Measurements from ENCODE around the gene CDKAL1. TPM values are rescaled to one million over a fixed set of nuclear protein-coding genes. Genes with fewer than 3 reads are reported as not detected.

The CDKAL1 gene
- total RNA-seq, 6 experiments from 2014 or later: 9.2 to 14.3 (median 11.9) TPM

- Mint-ChIP-seq H3K4me3 (no peak overlapping the region), H3K27ac (no peak overlapping the region), H3K36me3 (ENCODE audit: low read depth) (no peaks in the 10 kb centered on the region), H3K9me3 (no peaks in the 10 kb centered on the region), H3K27me3 (ENCODE audit: insufficient read depth) (no peaks in the 10 kb centered on the region), H3K4me1 (ENCODE audit: low read depth) (peaks cover 16% of the 10 kb centered on the region)
- DNase-seq: no peak
- TF ChIP-seq CTCF (IDR thresholded peaks at IDR 0.05): no peak
Observed at GRCh38 chr6:20846602-20847028, 312.4 kb downstream of the CDKAL1 start.

- Mint-ChIP-seq H3K4me1 (ENCODE audit: low read depth) (peaks cover 16% of the 10 kb centered on the region), H3K4me3 (no peak overlapping the region), H3K27ac (no peak overlapping the region), H3K9me3 (no peaks in the 10 kb centered on the region), H3K36me3 (ENCODE audit: low read depth) (no peaks in the 10 kb centered on the region), H3K27me3 (ENCODE audit: insufficient read depth) (no peaks in the 10 kb centered on the region)
- no peak for TF ChIP-seq CTCF (IDR thresholded peaks at IDR 0.05)
- no peak for DNase-seq
Observed at GRCh38 chr6:20847904-20848303, 313.6 kb downstream of the CDKAL1 start.

DNA sequence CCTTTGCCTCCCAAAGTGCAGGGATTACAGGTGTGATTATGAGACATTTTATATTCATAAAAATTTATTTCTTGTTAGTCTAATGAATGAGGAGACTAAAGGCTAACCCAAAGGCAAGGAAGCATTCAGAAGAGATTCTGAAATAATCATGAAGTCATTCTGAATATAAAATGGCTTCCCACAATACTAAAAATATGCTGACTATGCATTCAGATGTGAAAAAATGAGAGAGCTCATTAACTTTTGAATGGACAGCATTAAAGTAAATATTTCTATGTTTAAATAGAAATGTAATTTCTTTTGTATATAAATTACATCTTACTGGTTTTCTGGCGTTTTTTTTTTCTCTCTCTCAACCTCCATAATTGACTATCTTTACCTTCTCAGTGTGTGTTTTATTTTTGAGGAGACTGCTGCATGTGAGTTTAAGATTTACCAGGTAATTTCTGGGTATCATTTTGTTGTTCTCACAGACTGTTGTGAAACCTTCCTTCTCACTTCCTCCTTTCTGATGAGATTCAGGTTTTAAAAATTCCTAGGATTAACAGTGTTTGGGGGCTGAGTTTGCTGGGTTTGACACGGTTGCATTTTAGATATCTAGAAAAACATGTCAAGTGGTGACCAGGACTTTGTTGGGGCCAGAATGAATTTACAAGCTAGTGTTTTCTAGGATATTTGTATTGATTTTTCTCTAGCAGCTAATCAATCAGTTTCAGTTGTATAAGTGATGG is 316.6 kb downstream of the CDKAL1 start:
- Mint-ChIP-seq H3K4me3 (no peak overlapping the region), H3K36me3 (ENCODE audit: low read depth) (no peaks in the 10 kb centered on the region), H3K27ac (no peak overlapping the region), H3K27me3 (ENCODE audit: insufficient read depth) (no peaks in the 10 kb centered on the region), H3K4me1 (ENCODE audit: low read depth) (peaks cover 13% of the 10 kb centered on the region), H3K9me3 (no peaks in the 10 kb centered on the region)
- TF ChIP-seq CTCF (IDR thresholded peaks at IDR 0.05): no peak
- DNase-seq: no peak

DNA sequence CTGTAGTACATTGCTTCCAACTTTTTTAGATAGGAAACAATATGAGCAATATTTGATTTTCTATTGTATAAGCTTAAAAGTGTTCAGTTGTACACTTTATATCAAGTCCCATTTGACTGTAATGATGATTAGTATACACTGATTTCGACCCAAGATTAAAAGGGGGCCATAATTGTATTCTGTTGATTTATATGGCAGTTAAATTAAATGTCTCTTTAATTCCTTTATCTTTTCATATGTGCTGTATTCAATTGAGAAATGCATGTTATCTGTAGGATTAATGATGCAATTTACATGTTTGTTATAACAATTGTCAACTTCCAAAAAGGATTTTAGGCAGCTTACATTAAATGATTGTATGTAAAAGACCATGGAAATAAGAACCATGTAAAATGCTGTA is 317.5 kb downstream of the CDKAL1 start:
- DNase-seq: no peak
- no peaks in the 10 kb centered on the region for H3K9me3 Mint-ChIP-seq
- no peak overlapping the region for H3K4me3 Mint-ChIP-seq
- H3K27ac Mint-ChIP-seq: no peak overlapping the region
- TF ChIP-seq CTCF (IDR thresholded peaks at IDR 0.05): no peak
- no peaks in the 10 kb centered on the region for H3K36me3 Mint-ChIP-seq (ENCODE audit: low read depth)
- H3K4me1 Mint-ChIP-seq (ENCODE audit: low read depth): peaks cover 5% of the 10 kb centered on the region
- H3K27me3 Mint-ChIP-seq (ENCODE audit: insufficient read depth): no peaks in the 10 kb centered on the region

DNA sequence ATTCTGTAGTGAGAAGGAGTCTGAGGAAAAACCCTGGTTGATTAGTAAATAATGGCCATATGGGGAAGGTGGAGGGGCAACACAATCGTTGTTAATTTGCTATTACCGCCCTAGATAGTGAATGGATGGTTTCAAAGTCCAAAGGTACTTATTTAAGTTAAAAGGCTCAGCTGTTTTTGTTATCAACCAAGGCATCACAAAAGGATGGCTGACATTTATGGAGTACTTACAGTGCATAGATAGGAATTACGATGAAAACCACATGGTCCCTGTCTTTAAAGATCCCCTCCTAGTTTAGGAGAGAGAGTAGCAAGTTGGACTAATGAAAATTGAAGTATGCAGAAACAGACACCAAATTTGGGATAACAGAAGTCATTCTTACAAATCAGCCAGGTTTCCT is 319.6 kb downstream of the CDKAL1 start:
- H3K4me1 Mint-ChIP-seq (ENCODE audit: low read depth): no peaks in the 10 kb centered on the region
- TF ChIP-seq CTCF (IDR thresholded peaks at IDR 0.05): no peak
- no peak for DNase-seq

More for the DNA sequence above, 319.6 kb downstream of the CDKAL1 start:
- Mint-ChIP-seq H3K9me3 (no peaks in the 10 kb centered on the region), H3K27ac (no peak overlapping the region), H3K36me3 (ENCODE audit: low read depth) (no peaks in the 10 kb centered on the region), H3K4me3 (no peak overlapping the region), H3K27me3 (ENCODE audit: insufficient read depth) (no peaks in the 10 kb centered on the region)
